NB4 (cell line): ENCODE measurements around the gene PIK3C2G.
"Not testable (repeated sequence)": the region's sequence is repeated elsewhere in the genome, so short reads cannot be mapped to it uniquely, and the experiment has no call there.

ENCODE experiments used
- DNase-seq: peaks from one replicate; pipeline ENCODE4 v3.0.0; 2010; ENCODE audit warnings: low read depth
- H3K4me3 ChIP-seq: one replicate; pipeline ENCODE4 v1.5.1; 2011; ENCODE audit warnings: mild to moderate bottlenecking, low read depth, low read length, moderate library complexity
- MYC ChIP-seq: IDR thresholded peaks from 2 replicates; pipeline ENCODE4 v1.6.1; 2011; ENCODE audit warnings: low read depth, low read length
- POLR2A ChIP-seq: IDR thresholded peaks from 2 replicates; pipeline ENCODE4 v1.6.1; 2011; ENCODE audit warnings: mild to moderate bottlenecking; ENCODE audit not compliant: insufficient read length; ENCODE audit errors: extremely low read depth
- TF ChIP-seq, protein P1 (sequence below): IDR thresholded peaks from one replicate; pipeline ENCODE4 v1.5.1; 2012; ENCODE audit warnings: low read depth, low read length
- TF ChIP-seq, protein P2 (sequence below): IDR thresholded peaks from 2 replicates; pipeline ENCODE4 v1.6.1; 2011; ENCODE audit warnings: low read depth, low read length

Gene PIK3C2G

DNA sequence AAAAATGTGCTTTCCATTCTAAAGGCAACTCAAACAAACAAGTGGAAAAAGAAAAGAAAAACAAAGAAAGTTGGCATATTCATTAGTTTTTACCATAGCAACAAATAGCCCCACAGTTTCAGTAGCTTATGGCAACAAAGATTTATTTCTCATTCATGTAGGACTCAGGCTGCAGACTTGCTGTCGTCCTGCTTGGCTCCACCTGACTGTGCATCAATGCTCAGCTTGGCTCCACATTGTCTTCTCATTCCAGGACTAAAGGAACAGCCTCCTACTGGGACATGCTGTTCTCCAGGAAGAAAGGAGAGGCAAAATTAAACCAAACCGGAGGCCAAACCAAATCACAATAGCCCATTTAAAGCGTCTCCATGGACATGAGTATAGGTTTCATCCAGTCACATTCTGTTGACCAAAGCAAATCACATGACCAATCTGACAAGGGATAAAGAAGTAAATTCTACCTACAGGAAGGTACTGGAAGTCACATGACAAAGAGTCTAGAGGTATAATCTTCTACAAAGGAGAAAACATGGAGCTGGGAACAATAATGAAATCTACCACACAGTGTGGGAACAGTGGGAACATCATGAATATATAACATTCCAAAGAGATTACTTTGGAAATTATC, 222.5 kb downstream of the PIK3C2G start:
- no peak overlapping the region for H3K4me3 ChIP-seq
- no peak for DNase-seq
- TF ChIP-seq, protein P1, sequence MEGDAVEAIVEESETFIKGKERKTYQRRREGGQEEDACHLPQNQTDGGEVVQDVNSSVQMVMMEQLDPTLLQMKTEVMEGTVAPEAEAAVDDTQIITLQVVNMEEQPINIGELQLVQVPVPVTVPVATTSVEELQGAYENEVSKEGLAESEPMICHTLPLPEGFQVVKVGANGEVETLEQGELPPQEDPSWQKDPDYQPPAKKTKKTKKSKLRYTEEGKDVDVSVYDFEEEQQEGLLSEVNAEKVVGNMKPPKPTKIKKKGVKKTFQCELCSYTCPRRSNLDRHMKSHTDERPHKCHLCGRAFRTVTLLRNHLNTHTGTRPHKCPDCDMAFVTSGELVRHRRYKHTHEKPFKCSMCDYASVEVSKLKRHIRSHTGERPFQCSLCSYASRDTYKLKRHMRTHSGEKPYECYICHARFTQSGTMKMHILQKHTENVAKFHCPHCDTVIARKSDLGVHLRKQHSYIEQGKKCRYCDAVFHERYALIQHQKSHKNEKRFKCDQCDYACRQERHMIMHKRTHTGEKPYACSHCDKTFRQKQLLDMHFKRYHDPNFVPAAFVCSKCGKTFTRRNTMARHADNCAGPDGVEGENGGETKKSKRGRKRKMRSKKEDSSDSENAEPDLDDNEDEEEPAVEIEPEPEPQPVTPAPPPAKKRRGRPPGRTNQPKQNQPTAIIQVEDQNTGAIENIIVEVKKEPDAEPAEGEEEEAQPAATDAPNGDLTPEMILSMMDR, result no peak
- TF ChIP-seq POLR2A (no peak), MYC (no peak)
- TF ChIP-seq, protein P2, sequence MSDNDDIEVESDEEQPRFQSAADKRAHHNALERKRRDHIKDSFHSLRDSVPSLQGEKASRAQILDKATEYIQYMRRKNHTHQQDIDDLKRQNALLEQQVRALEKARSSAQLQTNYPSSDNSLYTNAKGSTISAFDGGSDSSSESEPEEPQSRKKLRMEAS, result no peak

DNA sequence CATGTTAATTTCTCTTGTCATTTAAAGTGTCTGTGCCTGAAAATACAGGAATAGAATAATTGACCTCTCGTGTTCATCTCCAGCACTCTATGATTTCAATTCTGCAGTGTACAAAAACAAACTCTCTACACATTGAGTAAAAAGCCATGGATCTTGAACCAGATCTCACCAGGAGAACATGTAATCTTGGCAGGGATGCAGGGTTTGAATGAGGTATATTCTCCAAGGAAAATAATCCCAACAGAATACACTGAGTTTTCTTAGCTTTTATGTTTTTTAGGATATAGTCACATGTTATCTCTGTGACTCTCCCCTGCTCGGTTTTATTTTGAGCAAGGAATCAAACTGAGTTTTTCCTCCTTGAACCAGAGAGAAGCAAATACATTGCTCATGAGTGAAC, 224.7 kb downstream of the PIK3C2G start:
- TF ChIP-seq, protein P1, result no peak
- TF ChIP-seq MYC (no peak), POLR2A (no peak)
- TF ChIP-seq, protein P2, result no peak
- H3K4me3 ChIP-seq, result no peak overlapping the region
- DNase-seq, result no peak

- TF ChIP-seq MYC, result no peak
- TF ChIP-seq, protein P1, result no peak
- TF ChIP-seq, protein P2, result no peak
- TF ChIP-seq POLR2A, result no peak
- H3K4me3 ChIP-seq, result no peak overlapping the region
- no peak for DNase-seq
Observed at GRCh38 chr12:18487509-18487908, 226.2 kb downstream of the PIK3C2G start.

DNA sequence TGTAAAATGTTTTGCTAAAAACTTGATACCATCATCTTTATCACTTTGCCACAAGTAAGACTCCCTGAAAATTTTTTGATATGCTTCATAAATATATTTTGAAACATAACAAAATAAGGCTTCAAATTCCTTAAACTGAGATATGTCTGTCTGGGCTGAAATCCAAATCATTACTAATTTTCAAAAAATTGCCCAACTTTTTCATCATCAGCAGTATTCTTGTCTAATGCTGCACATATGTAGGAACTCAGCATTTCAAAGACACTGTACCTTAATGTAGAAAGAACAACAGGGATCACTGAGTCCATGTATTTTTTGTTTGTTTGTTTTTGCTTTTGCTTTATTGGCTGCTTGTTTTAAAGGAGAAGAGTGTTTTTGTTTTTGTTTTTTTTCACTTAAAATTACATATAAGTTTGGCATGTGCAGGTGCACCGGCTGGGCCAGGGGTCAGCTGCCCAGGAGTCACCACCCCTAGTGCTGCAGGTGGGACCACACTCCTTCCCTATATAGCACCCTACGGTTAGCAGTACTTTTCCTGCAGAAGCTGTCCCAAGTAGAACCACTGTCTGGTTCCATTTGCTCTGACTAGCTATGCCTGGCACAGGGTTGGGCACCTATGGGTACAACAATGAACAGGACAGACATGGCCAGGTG, 231.2 kb downstream of the PIK3C2G start:
- DNase-seq, result no peak
- TF ChIP-seq, protein P2, result no peak
- no peak for TF ChIP-seq POLR2A
- no peak for TF ChIP-seq MYC
- no peak overlapping the region for H3K4me3 ChIP-seq

DNA sequence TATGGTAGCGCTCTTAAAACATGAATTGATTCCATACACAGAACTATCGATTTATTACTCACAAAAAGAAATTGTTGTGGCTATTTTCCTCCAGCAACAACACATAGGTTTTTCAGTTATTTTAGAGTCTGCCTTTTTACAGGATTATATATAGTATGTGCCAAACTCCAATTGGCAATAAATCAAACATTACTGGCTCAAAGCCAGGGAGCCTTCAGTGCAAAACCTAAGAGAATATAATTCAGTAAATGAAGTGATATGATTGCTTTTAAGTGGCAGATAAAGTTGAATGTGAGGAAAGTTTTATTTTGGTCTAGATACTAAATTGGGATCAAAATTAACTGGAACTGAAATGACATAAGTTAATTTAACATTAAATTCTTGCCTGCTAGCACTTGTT, 234.8 kb downstream of the PIK3C2G start:
- DNase-seq, result no peak
- H3K4me3 ChIP-seq, result no peak overlapping the region
- TF ChIP-seq, protein P1, result no peak
- TF ChIP-seq MYC (no peak), POLR2A (no peak)
- TF ChIP-seq, protein P2, result no peak

- not testable (repeated sequence) for H3K4me3 ChIP-seq, DNase-seq
Observed at GRCh38 chr12:18500160-18500574, 238.8 kb downstream of the PIK3C2G start.

DNA sequence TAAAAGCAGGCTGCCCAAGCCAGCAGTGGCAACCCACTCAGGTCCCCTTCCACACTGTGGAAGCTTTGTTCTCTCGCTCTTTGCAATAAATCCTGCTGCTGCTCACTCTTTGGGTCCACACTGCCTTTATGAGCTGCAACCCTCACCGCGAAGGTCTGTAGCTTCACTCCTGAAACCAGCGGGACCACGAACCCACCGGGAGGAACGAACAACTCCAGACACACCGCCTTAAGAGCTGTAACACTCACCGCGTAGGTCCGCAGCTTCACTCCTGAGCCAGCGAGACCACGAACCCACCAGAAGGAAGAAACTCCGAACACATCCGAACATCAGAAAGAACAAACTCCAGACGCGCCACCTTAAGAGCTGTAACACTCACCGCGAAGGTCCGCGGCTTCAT, 239.4 kb downstream of the PIK3C2G start:
- not testable (repeated sequence) for DNase-seq, H3K4me3 ChIP-seq
